NT2/D1 (cell line): Measurements from ENCODE around the gene CDH24.

Experiments used
- DNase-seq: peaks from one replicate; pipeline ENCODE4 v3.0.0-alpha.2; 2011; ENCODE audit warnings: low read depth, low spot score
- H3K27me3 ChIP-seq: 2 replicates; pipeline ENCODE4 v1.6.0; 2011; ENCODE audit warnings: mild to moderate bottlenecking; ENCODE audit not compliant: insufficient read length, insufficient read depth
- H3K36me3 ChIP-seq: 2 replicates; pipeline ENCODE4 v1.6.1; 2011; ENCODE audit warnings: mild to moderate bottlenecking, low read length, mixed read lengths; ENCODE audit not compliant: insufficient read depth, insufficient read length
- H3K4me1 ChIP-seq: 2 replicates; pipeline ENCODE4 v1.5.1; 2011; ENCODE audit not compliant: insufficient read depth, insufficient read length
- H3K4me3 ChIP-seq: 2 replicates; pipeline ENCODE4 v1.5.1; 2011; ENCODE audit warnings: low read depth; ENCODE audit not compliant: insufficient read length
- H3K9ac ChIP-seq: 2 replicates; pipeline ENCODE4 v1.6.0; 2011; ENCODE audit warnings: low read depth; ENCODE audit not compliant: insufficient read length
- H3K9me3 ChIP-seq: 2 replicates; pipeline ENCODE4 v1.5.1; 2011; ENCODE audit warnings: mild to moderate bottlenecking, low read length; ENCODE audit not compliant: insufficient read depth
- SUZ12 ChIP-seq: IDR thresholded peaks from 2 replicates; pipeline ENCODE4 v1.6.1; 2011; ENCODE audit not compliant: insufficient read length, insufficient read depth; ENCODE audit errors: extremely low read depth
- YY1 ChIP-seq: IDR thresholded peaks from 2 replicates; pipeline ENCODE4 v1.6.1; 2011; ENCODE audit not compliant: insufficient read length, insufficient read depth
- ZNF274 ChIP-seq: IDR thresholded peaks from 2 replicates; pipeline ENCODE4 v1.6.1; 2011; ENCODE audit warnings: mild to moderate bottlenecking, low read depth, low read length

The CDH24 gene

DNA sequence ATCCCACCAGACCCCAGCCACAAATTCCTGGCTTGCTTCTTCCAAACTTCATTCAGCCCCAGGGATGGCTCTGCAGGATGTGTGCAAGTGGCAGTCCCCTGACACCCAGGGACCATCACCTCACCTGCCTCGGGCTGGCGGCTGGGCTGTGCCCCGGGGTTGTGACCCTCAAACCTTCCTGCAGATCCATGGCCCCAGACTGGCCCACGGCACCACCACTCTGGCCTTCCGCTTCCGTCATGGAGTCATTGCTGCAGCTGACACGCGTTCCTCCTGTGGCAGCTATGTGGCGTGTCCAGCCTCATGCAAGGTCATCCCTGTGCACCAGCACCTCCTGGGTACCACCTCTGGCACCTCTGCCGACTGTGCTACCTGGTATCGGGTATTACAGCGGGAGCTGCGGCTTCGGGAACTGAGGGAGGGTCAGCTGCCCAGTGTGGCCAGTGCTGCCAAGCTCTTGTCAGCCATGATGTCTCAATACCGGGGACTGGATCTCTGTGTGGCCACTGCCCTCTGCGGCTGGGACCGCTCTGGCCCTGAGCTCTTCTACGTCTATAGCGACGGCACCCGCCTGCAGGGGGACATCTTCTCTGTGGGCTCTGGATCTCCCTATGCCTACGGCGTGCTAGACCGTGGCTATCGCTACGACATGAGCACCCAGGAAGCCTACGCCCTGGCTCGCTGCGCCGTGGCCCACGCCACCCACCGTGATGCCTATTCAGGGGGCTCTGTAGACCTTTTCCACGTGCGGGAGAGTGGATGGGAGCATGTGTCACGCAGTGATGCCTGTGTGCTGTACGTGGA, 15.0 kb downstream of the CDH24 start, which contains the start of gene PSMB11:
Gene PSMB11, plus strand, starts transcription at position 51 of the 804 bp plus-strand sequence. Its CDS starts 14 bp downstream, at position 65.
- H3K4me1 ChIP-seq = no peaks in the 10 kb centered on the region
- H3K9ac ChIP-seq = no peak within 1 kb of the TSS
- H3K9me3 ChIP-seq = no peaks in the 10 kb centered on the region
- H3K36me3 ChIP-seq = no peaks in the 10 kb centered on the region
- no peaks in the 10 kb centered on the region for H3K27me3 ChIP-seq
- TF ChIP-seq ZNF274 = no peak
- no peak for TF ChIP-seq YY1
- no peak for TF ChIP-seq SUZ12
- H3K4me3 ChIP-seq = no peak within 1 kb of the TSS
- no peak for DNase-seq

DNA sequence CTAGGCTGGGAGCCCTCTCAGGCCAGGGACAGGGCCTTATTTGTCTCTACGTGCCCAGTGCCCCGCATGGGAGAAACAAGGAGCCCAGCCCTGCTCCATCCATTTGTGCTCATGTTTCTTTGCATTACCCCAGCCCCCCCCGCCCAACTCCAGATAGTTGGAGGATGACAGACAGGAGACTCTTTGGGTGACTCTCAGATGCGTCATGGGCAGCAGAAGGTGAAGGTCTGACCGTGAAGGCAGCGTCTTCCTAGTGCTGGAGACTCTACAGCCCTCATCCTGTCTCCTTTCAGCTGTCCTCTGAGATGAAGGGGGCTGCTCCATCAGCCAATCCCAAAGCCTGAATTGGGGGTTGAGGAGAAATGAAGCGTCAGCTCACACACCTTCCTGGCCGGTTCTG, 15.6 kb downstream of the CDH24 start:
- H3K27me3 ChIP-seq = no peaks in the 10 kb centered on the region
- TF ChIP-seq ZNF274 (no peak), YY1 (no peak)

DNA sequence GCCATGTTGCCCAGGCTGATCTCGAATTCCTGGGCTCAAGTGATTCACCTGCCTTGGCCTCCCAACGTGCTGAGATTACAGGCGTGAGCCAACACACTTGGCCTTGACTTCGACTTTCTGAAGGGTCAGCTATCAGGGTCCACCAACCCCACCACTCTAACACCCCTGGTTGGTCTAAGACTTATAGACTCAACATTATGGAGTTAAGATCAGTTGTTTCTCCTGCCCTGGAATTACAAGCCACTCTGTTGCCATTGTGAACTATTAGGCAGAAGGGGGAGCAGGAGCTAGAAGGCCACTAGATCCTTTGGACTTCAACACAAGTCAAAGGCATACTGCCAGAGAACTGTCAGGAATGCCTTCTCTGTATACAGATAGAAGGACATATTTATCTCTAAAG, 17.2 kb downstream of the CDH24 start:
- TF ChIP-seq ZNF274 = no peak
- TF ChIP-seq YY1 = no peak
- TF ChIP-seq SUZ12 = no peak
- DNase-seq = no peak
- H3K9me3 ChIP-seq = no peaks in the 10 kb centered on the region

More for the DNA sequence above, 15.6 kb downstream of the CDH24 start:
- Histone ChIP-seq H3K4me1 (no peaks in the 10 kb centered on the region), H3K9ac (no peak overlapping the region), H3K36me3 (no peaks in the 10 kb centered on the region), H3K4me3 (no peak overlapping the region), H3K9me3 (no peaks in the 10 kb centered on the region)
- DNase-seq = no peak

DNA sequence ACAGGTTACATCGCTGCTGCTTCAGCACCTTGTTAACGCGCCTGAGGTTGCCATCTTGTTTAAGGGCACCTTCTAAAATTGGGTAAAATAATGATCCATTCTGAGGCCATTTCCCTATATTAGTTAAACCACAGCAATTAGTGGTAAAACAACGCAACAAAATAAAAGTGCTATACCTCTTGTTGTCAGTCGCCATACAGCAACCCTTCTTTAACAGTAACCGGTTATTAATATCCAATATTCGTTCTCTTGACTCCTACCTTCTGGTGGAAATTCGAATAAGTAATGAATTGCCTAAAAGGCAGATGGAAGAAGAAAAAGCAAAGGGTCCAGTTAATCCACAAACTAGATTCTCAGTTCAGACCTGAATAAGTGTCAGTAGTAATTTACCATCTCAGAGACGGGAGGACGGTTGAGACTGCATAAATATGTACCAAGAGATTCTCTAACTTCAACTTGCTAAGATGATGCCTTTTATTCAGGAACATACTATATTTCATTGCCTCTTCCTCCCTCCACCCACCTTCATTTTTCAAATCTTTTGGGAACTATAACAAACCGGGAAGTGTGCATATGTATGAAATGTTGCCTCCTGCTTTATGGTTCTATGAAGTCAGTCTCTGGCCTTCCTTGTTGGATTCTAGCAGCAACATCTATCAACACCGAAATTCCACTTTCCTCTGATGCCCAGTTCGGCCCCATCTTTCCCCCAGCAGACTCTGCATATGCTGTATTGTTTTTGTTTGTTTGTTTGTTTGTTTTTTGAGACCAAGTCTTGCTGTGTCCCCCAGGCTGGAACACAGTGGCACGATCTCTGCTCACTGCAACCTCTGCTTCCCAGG, 21.8 kb downstream of the CDH24 start:
- H3K4me3 ChIP-seq = no peak overlapping the region
- H3K9ac ChIP-seq = no peak overlapping the region
- H3K27me3 ChIP-seq = no peaks in the 10 kb centered on the region
- no peaks in the 10 kb centered on the region for H3K9me3 ChIP-seq
- peaks cover 4% of the 10 kb centered on the region for H3K4me1 ChIP-seq
- peaks cover 32% of the 10 kb centered on the region for H3K36me3 ChIP-seq
- TF ChIP-seq YY1 (no peak), SUZ12 (no peak), ZNF274 (no peak)
- no peak for DNase-seq

More for the DNA sequence above, 17.2 kb downstream of the CDH24 start:
- Histone ChIP-seq H3K27me3 (no peaks in the 10 kb centered on the region), H3K36me3 (no peaks in the 10 kb centered on the region), H3K9ac (no peak overlapping the region), H3K4me3 (no peak overlapping the region), H3K4me1 (no peaks in the 10 kb centered on the region)

DNA sequence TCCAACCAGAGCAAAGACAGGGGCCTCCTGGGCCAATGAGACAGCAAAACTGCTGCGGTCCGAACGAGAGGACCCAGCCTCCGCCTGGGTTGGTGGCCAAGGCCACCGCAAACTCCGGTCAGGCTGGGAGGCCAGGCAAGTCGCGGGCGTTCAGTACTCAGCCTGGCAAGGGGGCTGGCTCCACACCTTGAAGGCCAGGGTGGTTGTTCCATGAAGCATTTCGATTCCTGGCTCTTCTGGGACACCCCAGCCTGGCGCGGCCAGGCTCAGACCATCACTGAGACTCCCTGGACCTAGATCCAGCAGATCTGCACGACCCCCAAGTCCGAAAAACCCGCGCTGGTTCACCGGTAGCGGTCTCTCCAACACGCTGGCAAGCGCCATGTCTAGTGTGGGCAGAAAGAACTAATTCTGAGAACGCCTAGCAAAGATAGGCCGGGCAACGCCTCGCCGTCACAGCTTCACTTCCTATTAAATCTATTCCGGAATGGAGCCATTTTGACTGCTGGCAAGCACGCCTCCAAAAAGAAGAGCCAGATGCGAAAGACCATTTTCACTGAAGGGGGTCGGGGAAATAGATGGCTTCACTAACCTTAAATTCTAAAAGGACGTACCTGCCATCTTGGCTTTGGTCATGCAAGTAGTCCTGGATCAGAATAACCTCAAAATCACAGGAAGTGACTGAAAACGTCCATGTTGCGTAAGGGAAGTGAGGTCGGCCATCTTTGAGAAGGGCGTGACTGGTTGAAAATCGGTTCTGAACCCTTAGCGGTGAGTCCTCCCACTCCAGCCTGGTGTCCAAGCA, 22.6 kb downstream of the CDH24 start, which contains the start of gene PSMB5:
Gene PSMB5, minus strand, starts transcription at position 403 of the 805 bp plus-strand sequence. Its CDS starts 19 bp downstream, at position 384.
- Histone ChIP-seq H3K4me3 (peak within 1 kb of the TSS; percentile 79), H3K9ac (peak within 1 kb of the TSS; percentile 97), H3K27me3 (no peaks in the 10 kb centered on the region), H3K36me3 (peaks cover 34% of the 10 kb centered on the region), H3K9me3 (no peaks in the 10 kb centered on the region), H3K4me1 (peaks cover 4% of the 10 kb centered on the region)
- DNase-seq = peak; percentile 87
- TF ChIP-seq ZNF274 (no peak), YY1 (peak; percentile 95), SUZ12 (no peak)

DNA sequence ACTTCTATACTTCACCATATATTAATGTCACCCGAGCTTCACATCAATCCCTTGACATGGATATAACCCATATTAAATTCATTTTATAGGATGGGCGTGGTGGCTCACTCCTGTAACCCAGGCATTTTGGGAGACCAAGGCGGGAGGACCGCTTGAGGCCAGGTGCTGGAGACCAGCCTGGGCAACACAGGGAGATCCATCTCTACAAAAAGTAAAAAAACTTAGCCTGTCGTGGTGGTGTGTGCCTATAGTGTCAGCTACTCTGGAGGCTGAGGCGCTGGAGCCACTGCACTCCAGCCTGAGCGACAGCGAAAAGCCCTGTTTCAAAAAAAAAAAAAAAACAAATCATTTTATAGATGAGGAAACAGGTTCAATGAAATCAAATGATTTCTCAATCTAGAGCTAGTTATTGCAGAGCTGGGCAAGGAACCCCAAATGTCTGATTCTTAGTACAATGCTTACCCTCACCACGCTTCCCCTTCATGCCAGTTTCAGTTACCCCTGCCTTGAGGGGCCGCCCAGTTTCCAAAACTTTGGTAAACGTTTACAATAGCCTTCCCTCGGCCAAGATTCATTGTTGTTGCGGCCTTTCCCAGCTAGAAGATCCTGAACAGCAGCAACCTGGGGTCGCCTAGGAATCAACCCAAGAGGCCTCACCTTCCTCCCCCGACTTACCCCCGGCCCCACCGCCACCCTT, 23.4 kb downstream of the CDH24 start:
- H3K27me3 ChIP-seq = no peaks in the 10 kb centered on the region
- TF ChIP-seq ZNF274 (no peak), YY1 (no peak), SUZ12 (no peak)
- no peak for DNase-seq
- peaks cover 4% of the 10 kb centered on the region for H3K4me1 ChIP-seq
- peak overlapping the region; percentile 97 for H3K9ac ChIP-seq
- peak overlapping the region; percentile 79 for H3K4me3 ChIP-seq
- peaks cover 41% of the 10 kb centered on the region for H3K36me3 ChIP-seq
- H3K9me3 ChIP-seq = no peaks in the 10 kb centered on the region
